OCI-LY1 (cell line): ENCODE measurements around the gene TMEM247.

Source experiments
- EZH2 ChIP-seq: fragments of 200-600 bp; sonication (generic), shearing (Covaris generic); IDR thresholded peaks from 2 replicates; pipeline ENCODE4 v1.8.0; 2017; ENCODE audit warnings: borderline replicate concordance, mixed run types, mild to moderate bottlenecking, antibody characterized with exemption, low read length, moderate library complexity, mixed read lengths
- TF ChIP-seq, protein P1 (sequence below): fragments of 200-600 bp; sonication (generic), shearing (Covaris generic); IDR thresholded peaks from 2 replicates; pipeline ENCODE4 v1.5.1; 2017; ENCODE audit warnings: mild to moderate bottlenecking, antibody characterized with exemption, low read length, moderate library complexity, mixed read lengths

DNA sequence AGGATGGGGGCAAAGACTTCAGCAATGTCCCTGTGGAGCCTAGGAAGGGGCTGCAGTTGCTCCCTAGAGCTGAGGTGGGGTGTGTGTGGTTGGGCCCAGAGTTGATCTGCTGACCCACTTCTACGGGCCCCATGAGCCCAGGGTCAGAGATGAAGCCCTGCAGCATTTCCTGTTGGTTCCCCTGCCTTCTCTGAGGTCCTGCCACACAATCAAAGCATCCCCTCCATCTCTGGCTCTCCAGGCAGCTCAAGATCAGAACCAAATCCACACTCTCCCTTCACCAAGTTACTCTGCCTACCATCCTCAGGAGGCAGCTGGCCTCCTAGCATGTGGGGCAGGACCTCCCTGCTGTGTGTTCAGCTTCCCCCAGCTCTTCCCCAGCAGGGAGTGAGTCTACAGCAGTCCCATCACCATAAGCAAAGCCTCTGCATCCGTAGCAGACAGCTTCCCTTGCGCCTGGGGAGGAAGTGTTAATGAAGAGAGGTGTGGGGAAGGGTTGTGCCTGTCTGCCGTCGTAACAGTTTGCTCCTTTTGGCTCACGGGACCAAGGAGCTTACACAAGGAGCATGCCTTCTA lies 26.9 kb downstream of the TMEM247 start:
- TF ChIP-seq EZH2: no peak
- TF ChIP-seq, protein P1, sequence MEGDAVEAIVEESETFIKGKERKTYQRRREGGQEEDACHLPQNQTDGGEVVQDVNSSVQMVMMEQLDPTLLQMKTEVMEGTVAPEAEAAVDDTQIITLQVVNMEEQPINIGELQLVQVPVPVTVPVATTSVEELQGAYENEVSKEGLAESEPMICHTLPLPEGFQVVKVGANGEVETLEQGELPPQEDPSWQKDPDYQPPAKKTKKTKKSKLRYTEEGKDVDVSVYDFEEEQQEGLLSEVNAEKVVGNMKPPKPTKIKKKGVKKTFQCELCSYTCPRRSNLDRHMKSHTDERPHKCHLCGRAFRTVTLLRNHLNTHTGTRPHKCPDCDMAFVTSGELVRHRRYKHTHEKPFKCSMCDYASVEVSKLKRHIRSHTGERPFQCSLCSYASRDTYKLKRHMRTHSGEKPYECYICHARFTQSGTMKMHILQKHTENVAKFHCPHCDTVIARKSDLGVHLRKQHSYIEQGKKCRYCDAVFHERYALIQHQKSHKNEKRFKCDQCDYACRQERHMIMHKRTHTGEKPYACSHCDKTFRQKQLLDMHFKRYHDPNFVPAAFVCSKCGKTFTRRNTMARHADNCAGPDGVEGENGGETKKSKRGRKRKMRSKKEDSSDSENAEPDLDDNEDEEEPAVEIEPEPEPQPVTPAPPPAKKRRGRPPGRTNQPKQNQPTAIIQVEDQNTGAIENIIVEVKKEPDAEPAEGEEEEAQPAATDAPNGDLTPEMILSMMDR: no peak
